Nephron (organoid): ENCODE results near the gene CCDC71.
A peak's percentile ranks its signal among the peaks of the same experiment; 100 is the strongest.

Experiments
- H3K27ac Mint-ChIP-seq, 3 experiments: 2 replicates each; pipeline ENCODE4 v1.8.0; 2020; ENCODE audit warnings: mixed read lengths in 3 of 3, mild to moderate bottlenecking in 2 of 3, moderate library complexity in 1 of 3
- H3K27me3 Mint-ChIP-seq: 2 replicates; pipeline ENCODE4 v1.8.0; 2021; ENCODE audit warnings: low read depth, mild to moderate bottlenecking, moderate library complexity, mixed read lengths
- H3K36me3 Mint-ChIP-seq: 2 replicates; pipeline ENCODE4 v1.8.0; 2020; ENCODE audit warnings: low read depth, mixed read lengths
- H3K4me1 Mint-ChIP-seq: 2 replicates; pipeline ENCODE4 v1.8.0; 2020; ENCODE audit warnings: mixed read lengths
- H3K4me3 Mint-ChIP-seq, 3 experiments: 2 replicates each; pipeline ENCODE4 v1.8.0; 2020; ENCODE audit warnings: mild to moderate bottlenecking in 3 of 3, mixed read lengths in 3 of 3, moderate library complexity in 2 of 3
- H3K9me3 Mint-ChIP-seq: 2 replicates; pipeline ENCODE4 v1.8.0; 2020; ENCODE audit warnings: mixed read lengths
- CTCF ChIP-seq, 3 experiments: fragments of 200-600 bp; sonication (generic); IDR thresholded peaks; one replicate each; pipeline ENCODE4 v1.5.0; 2021; ENCODE audit warnings: antibody characterized with exemption in 3 of 3; ENCODE audit not compliant: unreplicated experiment in 3 of 3

The CCDC71 gene

GRCh38 chr3:49198611-49199230, 32.6 kb upstream of the CCDC71 start:
- no peaks in the 10 kb centered on the region for H3K27me3 Mint-ChIP-seq
- H3K4me1 Mint-ChIP-seq = no peaks in the 10 kb centered on the region
- H3K36me3 Mint-ChIP-seq = no peaks in the 10 kb centered on the region

GRCh38 chr3:49198161-49198560, 32.0 kb upstream of the CCDC71 start:
- Mint-ChIP-seq H3K36me3 (no peaks in the 10 kb centered on the region), H3K27me3 (no peaks in the 10 kb centered on the region), H3K4me3 (no peak overlapping the region), H3K4me1 (no peaks in the 10 kb centered on the region), H3K27ac (no peak overlapping the region), H3K9me3 (no peaks in the 10 kb centered on the region)
- TF ChIP-seq CTCF (IDR thresholded peaks at IDR 0.05; ENCODE audit: unreplicated experiment in 3 of 3) = no peak

More at GRCh38 chr3:49198611-49199230, 32.6 kb upstream of the CCDC71 start:
- Mint-ChIP-seq H3K4me3 (no peak overlapping the region), H3K27ac (no peak overlapping the region), H3K9me3 (no peaks in the 10 kb centered on the region)
- TF ChIP-seq CTCF (IDR thresholded peaks at IDR 0.05; ENCODE audit: unreplicated experiment in 3 of 3) = no peak

DNA sequence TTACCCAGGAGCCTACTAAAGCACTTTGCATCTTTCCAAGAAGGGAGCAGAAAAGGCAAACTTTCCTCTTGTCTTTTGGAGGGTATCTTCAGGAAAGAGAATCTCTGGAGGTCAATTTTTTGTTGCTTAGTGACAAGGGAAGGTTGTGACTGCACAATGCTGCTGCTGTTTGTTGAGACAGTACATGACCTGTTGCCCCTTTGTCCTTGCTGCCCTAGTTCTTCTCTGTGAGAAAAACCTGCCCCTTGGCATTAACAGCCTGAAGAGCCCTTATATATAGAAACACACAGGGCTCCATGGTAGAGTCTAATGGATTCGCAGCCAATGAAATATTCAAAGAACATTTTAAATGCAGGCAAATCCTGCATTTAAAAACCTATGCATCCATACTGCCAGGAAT, 25.6 kb upstream of the CCDC71 start:
- TF ChIP-seq CTCF (IDR thresholded peaks at IDR 0.05; ENCODE audit: unreplicated experiment in 3 of 3) = no peak

DNA sequence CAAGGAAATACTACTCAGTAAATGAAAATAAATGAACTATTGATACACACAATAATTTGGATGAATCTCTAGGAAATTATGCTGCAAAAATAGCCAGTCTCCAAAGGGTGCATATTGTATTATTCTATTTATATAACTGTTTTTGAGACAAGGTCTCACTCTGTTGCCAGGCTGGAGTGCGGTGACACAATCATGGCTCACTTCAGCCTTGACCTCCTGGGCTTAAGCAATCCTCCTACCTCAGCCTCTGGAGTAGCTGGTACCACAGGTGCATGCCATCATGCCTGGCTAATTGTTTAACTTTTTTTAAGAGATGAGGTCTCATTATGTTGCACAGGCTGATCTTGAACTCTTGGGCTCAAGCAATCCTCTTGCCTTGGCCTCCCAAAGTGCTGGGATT, 17.7 kb upstream of the CCDC71 start:
- Mint-ChIP-seq H3K27me3 (no peaks in the 10 kb centered on the region), H3K27ac (no peak overlapping the region), H3K4me1 (peaks cover 6% of the 10 kb centered on the region), H3K9me3 (no peaks in the 10 kb centered on the region), H3K36me3 (peaks cover 6% of the 10 kb centered on the region), H3K4me3 (no peak overlapping the region)
- no peak for TF ChIP-seq CTCF (IDR thresholded peaks at IDR 0.05; ENCODE audit: unreplicated experiment in 3 of 3)

More for the DNA sequence above, 25.6 kb upstream of the CCDC71 start:
- H3K27ac Mint-ChIP-seq = no peak overlapping the region
- H3K27me3 Mint-ChIP-seq = peaks cover 7% of the 10 kb centered on the region
- H3K4me3 Mint-ChIP-seq = no peak overlapping the region
- no peaks in the 10 kb centered on the region for H3K9me3 Mint-ChIP-seq
- H3K4me1 Mint-ChIP-seq = no peaks in the 10 kb centered on the region
- no peaks in the 10 kb centered on the region for H3K36me3 Mint-ChIP-seq

GRCh38 chr3:49182682-49183081, 16.6 kb upstream of the CCDC71 start:
- Mint-ChIP-seq H3K4me3 (no peak overlapping the region), H3K27me3 (no peaks in the 10 kb centered on the region), H3K4me1 (peaks cover 7% of the 10 kb centered on the region), H3K9me3 (no peaks in the 10 kb centered on the region), H3K36me3 (peaks cover 6% of the 10 kb centered on the region), H3K27ac (no peak overlapping the region)
- no peak for TF ChIP-seq CTCF (IDR thresholded peaks at IDR 0.05; ENCODE audit: unreplicated experiment in 3 of 3)

- H3K36me3 Mint-ChIP-seq = peaks cover 8% of the 10 kb centered on the region
- H3K4me3 Mint-ChIP-seq = no peak overlapping the region
- no peaks in the 10 kb centered on the region for H3K27me3 Mint-ChIP-seq
- no peak for TF ChIP-seq CTCF (IDR thresholded peaks at IDR 0.05; ENCODE audit: unreplicated experiment in 3 of 3)
- H3K27ac Mint-ChIP-seq = peak overlapping the region in 1 of 3 experiments; percentile 52
- peaks cover 7% of the 10 kb centered on the region for H3K4me1 Mint-ChIP-seq
- no peaks in the 10 kb centered on the region for H3K9me3 Mint-ChIP-seq
These were observed 15.2 kb upstream of the CCDC71 start for GRCh38 chr3:49181351-49181750.
